ENCODE results near the gene TAPBP. TPM values are rescaled to one million over a fixed set of nuclear protein-coding genes. Genes with fewer than 3 reads are reported as not detected.

The TAPBP gene
- total and polyA plus RNA-seq, 2 of the 8 experiments (the other 6 are each of a cell fraction or from before 2014, with no cell fraction given): 24.5 to 35.4 TPM

DNA sequence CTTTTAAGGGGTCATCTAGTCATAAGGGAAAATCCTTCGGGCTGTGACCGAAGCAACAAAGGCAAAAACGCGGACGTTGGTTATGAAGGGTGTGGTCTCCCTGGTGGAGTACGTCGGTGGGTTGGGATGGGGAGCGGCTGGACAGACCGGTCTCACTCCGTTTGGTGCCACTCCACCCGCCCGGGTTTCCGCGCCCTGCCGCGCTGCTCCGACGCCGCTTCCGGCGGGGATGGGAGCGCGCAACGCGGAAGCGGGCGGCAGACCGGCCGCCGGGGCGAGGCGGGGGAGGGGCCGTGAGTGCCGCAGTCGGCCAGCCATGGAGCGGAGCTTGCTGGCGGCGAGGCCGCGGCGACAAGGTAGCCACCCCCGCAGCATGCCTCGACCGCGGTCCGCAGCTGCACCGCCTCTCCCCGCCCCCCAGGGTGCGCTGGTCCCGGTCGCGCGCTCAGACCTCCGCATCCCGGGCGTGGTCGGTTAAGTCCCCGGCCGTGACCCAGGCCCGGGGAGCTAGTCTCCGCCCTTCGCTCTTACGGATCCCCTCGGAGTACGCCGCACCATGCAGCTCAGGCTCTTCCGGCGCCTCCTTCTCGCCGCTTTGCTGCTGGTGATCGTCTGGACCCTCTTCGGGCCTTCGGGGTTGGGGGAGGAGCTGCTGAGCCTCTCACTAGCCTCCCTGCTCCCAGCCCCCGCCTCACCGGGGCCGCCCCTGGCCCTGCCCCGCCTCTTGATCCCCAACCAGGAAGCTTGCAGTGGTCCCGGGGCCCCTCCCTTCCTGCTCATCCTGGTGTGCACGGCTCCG, 36.8 kb downstream of the TAPBP start, which contains the start of gene B3GALT4 (continued):
- TF ChIP-seq TBP (IDR thresholded peaks at IDR 0.05; ENCODE audit: low read depth, low read length) (peak; percentile 33; the same call in 1 of the 2 replicates), SP1 (IDR thresholded peaks at IDR 0.05; ENCODE audit: low read depth, low read length) (no peak), TCF12 (IDR thresholded peaks at IDR 0.05; ENCODE audit: low read depth, low read length) (no peak), SP4 (IDR thresholded peaks at IDR 0.05; ENCODE audit: low read length) (no peak), KDM1A (IDR thresholded peaks at IDR 0.05; ENCODE audit: borderline replicate concordance, low read length) (no peak), FOSL1 (IDR thresholded peaks at IDR 0.05; ENCODE audit: insufficient read depth, low read depth, low read length) (0 out of 2 replicates have a peak, but pooled peaks have one; percentile 59), JUND (IDR thresholded peaks at IDR 0.05; ENCODE audit: low read length) (no peak), RBBP5 (IDR thresholded peaks at IDR 0.05; ENCODE audit: borderline replicate concordance, low read depth, low read length) (peak; percentile 83; the same call in 1 of the 2 replicates), BACH1 (IDR thresholded peaks at IDR 0.05; ENCODE audit: low read length) (no peak), TAF1 (IDR thresholded peaks at IDR 0.05; ENCODE audit: low read depth, low read length) (peak; percentile 53), ASH2L (IDR thresholded peaks at IDR 0.05; ENCODE audit: low read length) (peak; percentile 84), BCL11A (IDR thresholded peaks at IDR 0.05; ENCODE audit: low read depth in 2 of 2, low read length in 2 of 2) (no peak), TEAD4 (IDR thresholded peaks at IDR 0.05; ENCODE audit: low read depth, low read length) (no peak), ZNF274 (IDR thresholded peaks at IDR 0.05; ENCODE audit: borderline replicate concordance, extremely low read depth, low read length) (no peak), SP2 (IDR thresholded peaks at IDR 0.05; ENCODE audit: low read length) (no peak), HDAC2 (IDR thresholded peaks at IDR 0.05; ENCODE audit: borderline replicate concordance in 1 of 2, low read depth in 2 of 2, low read length in 2 of 2) (0 out of 4 replicates have a peak, but pooled peaks of 1 of the 2 experiments have one; percentile 17), RXRA (IDR thresholded peaks at IDR 0.05; ENCODE audit: insufficient read depth, low read depth, low read length) (no peak), YY1 (IDR thresholded peaks at IDR 0.05; ENCODE audit: low read depth, low read length) (peak; percentile 73; the same call in 1 of the 2 replicates), POLR2A (IDR thresholded peaks at IDR 0.05; ENCODE audit: control extremely low read depth in 1 of 2, low read depth in 2 of 2, low read length in 2 of 2) (peak in 1 of 2 experiments; percentile 93; a peak in 2 of 3 replicates)
- TF ChIP-seq, protein P1, sequence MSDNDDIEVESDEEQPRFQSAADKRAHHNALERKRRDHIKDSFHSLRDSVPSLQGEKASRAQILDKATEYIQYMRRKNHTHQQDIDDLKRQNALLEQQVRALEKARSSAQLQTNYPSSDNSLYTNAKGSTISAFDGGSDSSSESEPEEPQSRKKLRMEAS (IDR thresholded peaks at IDR 0.05): peak; percentile 75

Measured in H1 (cell line).